CMK (cell line): ENCODE results near the gene BTBD9.

ENCODE experiments used
- DNase-seq: peaks from one replicate; pipeline ENCODE4 v3.0.0-alpha.2; 2010; ENCODE audit warnings: low read depth

The BTBD9 gene

GRCh38 chr6:38239719-38240451 lies 399.8 kb downstream of the BTBD9 start:
- DNase-seq: no peak

GRCh38 chr6:38236631-38237030 lies 403.1 kb downstream of the BTBD9 start:
- DNase-seq: no peak

- DNase-seq: no peak
Observed at GRCh38 chr6:38234934-38235682, 404.6 kb downstream of the BTBD9 start.

- DNase-seq: no peak
Observed at GRCh38 chr6:38234141-38234540, 405.6 kb downstream of the BTBD9 start.

GRCh38 chr6:38233161-38233791 lies 406.5 kb downstream of the BTBD9 start:
- no peak for DNase-seq

- no peak for DNase-seq
Observed at GRCh38 chr6:38225766-38226165, 414.0 kb downstream of the BTBD9 start.

GRCh38 chr6:38221251-38221650 lies 418.5 kb downstream of the BTBD9 start:
- DNase-seq: no peak

GRCh38 chr6:38220069-38220723 lies 419.5 kb downstream of the BTBD9 start:
- no peak for DNase-seq

- no peak for DNase-seq
Observed at GRCh38 chr6:38218235-38218634, 421.5 kb downstream of the BTBD9 start.

GRCh38 chr6:38216451-38216850 lies 423.3 kb downstream of the BTBD9 start:
- DNase-seq: no peak

GRCh38 chr6:38215651-38216311 lies 423.9 kb downstream of the BTBD9 start:
- DNase-seq: no peak

GRCh38 chr6:38215225-38215624 lies 424.5 kb downstream of the BTBD9 start:
- DNase-seq: no peak

GRCh38 chr6:38214159-38214558 lies 425.6 kb downstream of the BTBD9 start:
- no peak for DNase-seq

GRCh38 chr6:38213251-38213658 lies 426.5 kb downstream of the BTBD9 start:
- DNase-seq: no peak

GRCh38 chr6:38212579-38212978 lies 427.1 kb downstream of the BTBD9 start:
- DNase-seq: no peak

GRCh38 chr6:38212116-38212515 lies 427.6 kb downstream of the BTBD9 start:
- DNase-seq: no peak

- DNase-seq: no peak
Observed at GRCh38 chr6:38209371-38210260, 430.1 kb downstream of the BTBD9 start.

- DNase-seq: no peak
Observed at GRCh38 chr6:38208028-38208427, 431.7 kb downstream of the BTBD9 start.

GRCh38 chr6:38207375-38207774 lies 432.4 kb downstream of the BTBD9 start:
- DNase-seq: no peak

GRCh38 chr6:38198219-38198618 lies 441.5 kb downstream of the BTBD9 start:
- no peak for DNase-seq

- no peak for DNase-seq
Observed at GRCh38 chr6:38195113-38195635, 444.6 kb downstream of the BTBD9 start.
